DND-41 (cell line): ENCODE data around the gene AUTS2.

Source experiments
- ATAC-seq: fragments of 200-7000 bp; cut with Tn5 transposase; 3 replicates; pipeline ENCODE4 v1.9.1; 2021; ENCODE audit warnings: low read depth; ENCODE audit not compliant: insufficient read depth
- DNase-seq: peaks from one replicate; pipeline ENCODE4 v3.0.0-alpha.2; 2020
- H2AFZ ChIP-seq: 2 replicates; pipeline ENCODE4 v1.6.0; 2012; ENCODE audit warnings: low read depth, low read length
- H3K27ac ChIP-seq: 2 replicates; pipeline ENCODE4 v1.5.1; 2012; ENCODE audit warnings: low read length, inconsistent platforms
- H3K27me3 ChIP-seq: fragments of 200-600 bp; sonication (generic); 2 replicates; pipeline ENCODE4 v1.6.0; 2012; ENCODE audit warnings: low read length, mild to moderate bottlenecking, inconsistent platforms; ENCODE audit not compliant: insufficient read depth, poor library complexity
- H3K36me3 ChIP-seq: 2 replicates; pipeline ENCODE4 v1.5.1; 2012; ENCODE audit warnings: low read length, inconsistent platforms; ENCODE audit not compliant: insufficient read depth
- H3K4me1 ChIP-seq: 2 replicates; pipeline ENCODE4 v1.5.1; 2012; ENCODE audit warnings: mild to moderate bottlenecking, low read length; ENCODE audit not compliant: insufficient read depth
- H3K4me2 ChIP-seq: 2 replicates; pipeline ENCODE4 v1.6.0; 2012; ENCODE audit warnings: mild to moderate bottlenecking, moderate library complexity, low read length, inconsistent platforms; ENCODE audit not compliant: insufficient read depth
- H3K4me3 ChIP-seq, 2 experiments: fragments of 200-600 bp in 1 of 2; shearing (Covaris generic) in 1 of 2; 2 replicates each; pipeline ENCODE4 v1.5.1; 2012 to 2016; ENCODE audit warnings: inconsistent platforms in 2 of 2, low read length in 2 of 2, mild to moderate bottlenecking in 2 of 2, low read depth in 1 of 2, moderate library complexity in 1 of 2
- H3K79me2 ChIP-seq: 2 replicates; pipeline ENCODE4 v1.6.0; 2012; ENCODE audit warnings: low read length, inconsistent platforms; ENCODE audit not compliant: insufficient read depth
- H3K9ac ChIP-seq: 2 replicates; pipeline ENCODE4 v1.6.0; 2012; ENCODE audit warnings: low read depth, mild to moderate bottlenecking, inconsistent platforms, low read length, moderate library complexity
- H3K9me3 ChIP-seq: 2 replicates; pipeline ENCODE4 v1.5.1; 2012; ENCODE audit warnings: low read length, moderate library complexity, mild to moderate bottlenecking, inconsistent platforms; ENCODE audit not compliant: insufficient read depth, severe bottlenecking
- H4K20me1 ChIP-seq: 2 replicates; pipeline ENCODE4 v1.6.0; 2012; ENCODE audit warnings: low read length; ENCODE audit not compliant: insufficient read depth
- EZH2 ChIP-seq: IDR thresholded peaks from 3 replicates; pipeline ENCODE4 v1.6.1; 2012; ENCODE audit warnings: borderline replicate concordance, low read depth, mild to moderate bottlenecking, moderate library complexity, low read length, inconsistent platforms; ENCODE audit not compliant: severe bottlenecking
- TF ChIP-seq, protein P1 (sequence below): IDR thresholded peaks from 2 replicates; pipeline ENCODE4 v1.5.1; 2012; ENCODE audit warnings: borderline replicate concordance, low read length, moderate library complexity, mild to moderate bottlenecking; ENCODE audit not compliant: poor library complexity, severe bottlenecking; ENCODE audit errors: extremely low read depth

Gene AUTS2

DNA sequence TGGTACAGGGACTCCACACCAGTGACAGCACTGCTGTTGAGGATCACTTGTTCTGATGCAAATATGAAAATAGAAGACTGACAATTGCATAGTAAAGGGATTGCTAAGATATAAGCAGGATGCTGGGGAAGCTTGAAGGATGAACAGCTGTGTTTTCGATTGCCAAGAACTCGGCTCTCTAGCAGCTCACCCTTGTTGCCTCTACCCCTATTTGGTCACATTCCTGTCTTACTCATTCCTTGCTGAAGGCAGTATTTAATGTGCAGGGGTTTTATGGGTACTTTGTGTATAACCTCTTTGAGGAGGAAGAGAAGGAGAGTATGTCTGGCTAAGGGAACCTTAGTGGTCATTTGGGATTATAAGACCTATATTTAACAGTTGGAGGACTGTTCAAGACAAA, 218.8 kb downstream of the AUTS2 start:
- H3K4me1 ChIP-seq, result no peaks in the 10 kb centered on the region
- peaks cover 47% of the 10 kb centered on the region for H4K20me1 ChIP-seq
- no peak overlapping the region for H2AFZ ChIP-seq
- ATAC-seq (no peak), DNase-seq (no peak)
- no peak overlapping the region for H3K9ac ChIP-seq
- H3K79me2 ChIP-seq, result peaks cover 60% of the 10 kb centered on the region
- H3K4me3 ChIP-seq, result no peak overlapping the region
- no peak for TF ChIP-seq EZH2
- TF ChIP-seq, protein P1, sequence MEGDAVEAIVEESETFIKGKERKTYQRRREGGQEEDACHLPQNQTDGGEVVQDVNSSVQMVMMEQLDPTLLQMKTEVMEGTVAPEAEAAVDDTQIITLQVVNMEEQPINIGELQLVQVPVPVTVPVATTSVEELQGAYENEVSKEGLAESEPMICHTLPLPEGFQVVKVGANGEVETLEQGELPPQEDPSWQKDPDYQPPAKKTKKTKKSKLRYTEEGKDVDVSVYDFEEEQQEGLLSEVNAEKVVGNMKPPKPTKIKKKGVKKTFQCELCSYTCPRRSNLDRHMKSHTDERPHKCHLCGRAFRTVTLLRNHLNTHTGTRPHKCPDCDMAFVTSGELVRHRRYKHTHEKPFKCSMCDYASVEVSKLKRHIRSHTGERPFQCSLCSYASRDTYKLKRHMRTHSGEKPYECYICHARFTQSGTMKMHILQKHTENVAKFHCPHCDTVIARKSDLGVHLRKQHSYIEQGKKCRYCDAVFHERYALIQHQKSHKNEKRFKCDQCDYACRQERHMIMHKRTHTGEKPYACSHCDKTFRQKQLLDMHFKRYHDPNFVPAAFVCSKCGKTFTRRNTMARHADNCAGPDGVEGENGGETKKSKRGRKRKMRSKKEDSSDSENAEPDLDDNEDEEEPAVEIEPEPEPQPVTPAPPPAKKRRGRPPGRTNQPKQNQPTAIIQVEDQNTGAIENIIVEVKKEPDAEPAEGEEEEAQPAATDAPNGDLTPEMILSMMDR, result no peak
- H3K9me3 ChIP-seq, result no peaks in the 10 kb centered on the region
- H3K4me2 ChIP-seq, result no peak overlapping the region
- H3K27ac ChIP-seq, result no peak overlapping the region
- H3K27me3 ChIP-seq, result no peaks in the 10 kb centered on the region
- no peaks in the 10 kb centered on the region for H3K36me3 ChIP-seq

DNA sequence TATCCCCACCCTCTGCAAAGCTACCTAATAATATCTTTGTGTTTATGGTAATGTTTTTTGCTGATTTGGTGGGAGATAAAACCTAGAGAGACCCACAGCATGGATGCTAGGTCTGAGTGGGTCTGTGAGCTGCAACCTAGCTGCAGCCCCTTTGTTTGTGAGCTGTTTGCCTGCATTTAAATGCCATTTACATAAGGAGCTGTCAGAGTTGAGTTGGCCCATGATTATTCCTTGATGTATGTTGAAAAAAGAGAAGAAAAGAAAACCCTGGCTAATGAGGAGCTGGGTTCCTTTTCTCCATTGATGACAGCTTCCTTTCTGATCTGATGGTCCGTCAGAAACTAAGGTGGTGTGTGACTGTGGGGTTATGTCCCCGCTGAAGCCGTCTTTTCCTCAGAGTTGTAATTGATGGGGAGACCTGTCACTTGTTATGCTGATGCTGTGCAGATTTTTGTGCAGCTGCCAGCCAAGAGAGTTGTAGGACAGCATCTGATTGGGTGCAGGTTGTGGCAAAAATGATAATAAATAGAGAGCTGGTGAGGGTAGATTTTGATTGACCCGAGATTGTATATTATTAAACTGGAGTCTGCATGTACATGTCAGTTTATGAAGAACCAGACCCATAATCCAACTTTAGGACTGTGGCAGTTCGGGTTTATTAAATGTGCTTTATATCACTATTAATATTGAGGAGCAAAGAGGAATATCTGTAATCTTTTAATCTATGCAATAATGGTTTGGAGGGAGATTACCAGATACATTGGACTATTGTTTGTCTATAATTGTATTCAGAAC, 219.8 kb downstream of the AUTS2 start:
- DNase-seq (no peak), ATAC-seq (no peak)
- TF ChIP-seq, protein P1, result no peak
- TF ChIP-seq EZH2, result no peak
- Histone ChIP-seq H3K27ac (no peak overlapping the region), H3K4me2 (no peak overlapping the region), H3K79me2 (peaks cover 56% of the 10 kb centered on the region), H3K9me3 (no peaks in the 10 kb centered on the region), H4K20me1 (peaks cover 41% of the 10 kb centered on the region), H3K36me3 (no peaks in the 10 kb centered on the region), H2AFZ (no peak overlapping the region), H3K9ac (no peak overlapping the region), H3K27me3 (no peaks in the 10 kb centered on the region), H3K4me3 (no peak overlapping the region), H3K4me1 (no peaks in the 10 kb centered on the region)

DNA sequence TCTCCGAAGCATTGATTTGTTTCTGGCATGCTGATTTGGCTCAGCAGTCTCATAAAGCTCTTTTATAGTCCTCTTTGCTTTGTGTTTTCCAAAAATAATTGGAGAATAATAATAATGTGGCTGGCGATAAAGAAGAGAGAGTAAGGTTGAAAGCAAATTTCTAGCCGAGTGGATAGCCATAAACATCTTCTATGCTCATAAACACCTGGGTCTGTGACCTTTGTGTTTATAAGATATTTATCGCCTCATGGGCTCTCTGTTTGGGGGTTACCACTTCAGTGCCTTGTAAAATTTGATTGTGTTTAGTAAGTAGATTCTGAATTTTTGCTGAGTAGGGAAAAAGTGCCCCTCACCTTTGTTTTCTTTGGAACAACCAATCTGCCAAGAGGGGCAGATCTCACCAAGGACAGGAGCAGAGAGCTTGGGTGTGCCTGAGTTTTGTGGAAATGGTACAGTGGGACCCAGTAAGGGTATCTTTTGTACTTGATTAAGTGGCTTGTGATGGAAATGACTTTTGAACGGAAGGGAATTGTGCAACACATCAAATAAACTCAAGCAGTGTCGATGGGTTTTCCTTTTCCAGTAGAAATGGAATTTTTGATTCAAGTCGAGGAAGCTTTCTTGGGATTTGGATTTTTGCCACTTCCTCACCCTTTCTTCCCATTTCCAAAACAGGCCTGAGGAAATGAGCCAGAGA, 220.5 kb downstream of the AUTS2 start:
- H3K27me3 ChIP-seq, result no peaks in the 10 kb centered on the region
- ATAC-seq, result no peak
- no peak overlapping the region for H2AFZ ChIP-seq
- no peak overlapping the region for H3K9ac ChIP-seq
- TF ChIP-seq, protein P1, result no peak
- TF ChIP-seq EZH2, result no peak
- no peak overlapping the region for H3K4me3 ChIP-seq
- H3K79me2 ChIP-seq, result peaks cover 51% of the 10 kb centered on the region
- H3K36me3 ChIP-seq, result no peaks in the 10 kb centered on the region
- H4K20me1 ChIP-seq, result peaks cover 41% of the 10 kb centered on the region
- H3K9me3 ChIP-seq, result no peaks in the 10 kb centered on the region
- peaks cover 4% of the 10 kb centered on the region for H3K4me1 ChIP-seq
- H3K4me2 ChIP-seq, result no peak overlapping the region
- DNase-seq, result no peak
- H3K27ac ChIP-seq, result no peak overlapping the region
